Measurements from ENCODE around the gene LRRC37A3. TPM values are rescaled to one million over a fixed set of nuclear protein-coding genes. Genes with fewer than 3 reads are reported as not detected.
"Not testable (repeated sequence)": the region's sequence is repeated elsewhere in the genome, so short reads cannot be mapped to it uniquely, and the experiment has no call there.

LRRC37A3 gene
- total RNA-seq, 1 experiment from 2014 or later = 5.8 TPM

DNA sequence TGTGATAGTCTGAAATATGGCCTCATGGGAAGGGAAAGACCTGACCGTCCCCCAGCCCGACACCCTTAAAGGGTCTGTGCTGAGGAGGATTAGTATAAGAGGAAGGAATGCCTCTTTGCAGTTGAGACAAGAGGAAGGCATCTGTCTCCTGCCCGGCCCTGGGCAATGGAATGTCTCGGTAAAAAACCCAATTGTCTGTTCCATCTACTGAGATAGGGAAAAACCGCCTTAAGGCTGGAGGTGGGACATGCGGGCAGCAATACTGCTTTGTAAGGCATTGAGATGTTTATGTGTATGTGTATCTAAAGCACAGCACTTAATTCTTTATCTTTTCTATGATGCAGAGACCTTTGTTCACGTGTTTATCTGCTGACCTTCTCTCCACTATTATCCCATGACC, 11.1 kb upstream of the LRRC37A3 start:
- POLR2A ChIA-PET; H3K27me3 Mint-ChIP-seq (ENCODE audit: insufficient read depth, unreplicated experiment); H3K4me3 ChIP-seq (ENCODE audit: low read depth, low read length); DNase-seq; H3K36me3 ChIP-seq (ENCODE audit: control insufficient read depth, insufficient read depth, low read length); BruUV-seq (replicated peaks); H3K4me3 Mint-ChIP-seq (ENCODE audit: unreplicated experiment); intact Hi-C loops (cut with micrococcal nuclease; ENCODE audit: unreplicated experiment); H3K27ac Mint-ChIP-seq (ENCODE audit: unreplicated experiment); H3K36me3 Mint-ChIP-seq (ENCODE audit: insufficient read depth, unreplicated experiment); H3K27me3 ChIP-seq (replicated peaks; ENCODE audit: control insufficient read depth, insufficient read depth, low read length); H3K9me3 ChIP-seq; H3K4me1 Mint-ChIP-seq (ENCODE audit: low read depth, unreplicated experiment); CTCF ChIA-PET; H3K9me3 Mint-ChIP-seq (ENCODE audit: unreplicated experiment): not testable (repeated sequence)
- H3K4me1 ChIP-seq = 0 out of 2 replicates have a peak, but pooled peaks cover 14% of the 10 kb centered on the region

DNA sequence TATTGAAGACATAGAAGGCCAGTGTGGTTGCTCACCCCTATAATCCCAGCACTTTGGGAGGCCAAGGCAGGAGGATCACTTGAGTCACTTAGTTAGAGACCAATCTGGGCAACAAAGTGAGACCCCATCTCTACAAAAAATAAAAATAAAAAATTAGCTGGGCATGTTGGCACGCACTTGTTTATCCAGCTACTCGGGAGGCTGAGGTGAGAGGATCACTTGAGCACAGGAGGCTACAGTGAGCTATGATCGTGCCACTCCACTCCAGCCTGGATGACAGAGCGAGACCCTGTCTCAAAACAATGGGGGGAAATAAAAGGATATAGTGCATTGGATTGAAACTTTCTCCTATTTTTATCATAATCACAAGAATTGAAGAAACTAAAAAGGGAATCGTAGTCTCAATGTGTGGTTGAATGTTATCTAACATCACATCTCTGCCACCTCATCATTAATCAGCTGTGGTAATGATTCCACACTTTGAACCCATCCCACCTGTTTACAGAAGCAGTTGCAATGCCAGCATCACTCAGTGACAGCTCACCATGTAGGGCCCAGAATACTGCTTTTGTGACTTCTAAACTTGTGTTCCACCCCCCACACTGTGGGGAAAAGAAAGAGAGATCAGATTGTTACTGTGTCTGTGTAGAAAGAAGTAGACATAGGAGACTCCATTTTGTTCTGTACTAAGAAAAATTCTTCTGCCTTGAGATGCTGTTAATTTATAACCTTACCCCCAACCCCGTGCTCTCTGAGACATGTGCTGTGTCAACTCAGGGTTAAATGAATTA, 10.3 kb upstream of the LRRC37A3 start:
- H3K27ac Mint-ChIP-seq (ENCODE audit: unreplicated experiment); H3K4me1 Mint-ChIP-seq (ENCODE audit: low read depth, unreplicated experiment); H3K36me3 ChIP-seq (ENCODE audit: control insufficient read depth, insufficient read depth, low read length); H3K4me3 ChIP-seq (ENCODE audit: low read depth, low read length); H3K9me3 ChIP-seq; POLR2A ChIA-PET; H3K4me3 Mint-ChIP-seq (ENCODE audit: unreplicated experiment); H3K27me3 Mint-ChIP-seq (ENCODE audit: insufficient read depth, unreplicated experiment); DNase-seq; BruUV-seq (replicated peaks); intact Hi-C loops (cut with micrococcal nuclease; ENCODE audit: unreplicated experiment); H3K27me3 ChIP-seq (replicated peaks; ENCODE audit: control insufficient read depth, insufficient read depth, low read length); H3K36me3 Mint-ChIP-seq (ENCODE audit: insufficient read depth, unreplicated experiment); CTCF ChIA-PET; H3K9me3 Mint-ChIP-seq (ENCODE audit: unreplicated experiment): not testable (repeated sequence)
- H3K4me1 ChIP-seq = 0 out of 2 replicates have a peak, but pooled peaks cover 14% of the 10 kb centered on the region

DNA sequence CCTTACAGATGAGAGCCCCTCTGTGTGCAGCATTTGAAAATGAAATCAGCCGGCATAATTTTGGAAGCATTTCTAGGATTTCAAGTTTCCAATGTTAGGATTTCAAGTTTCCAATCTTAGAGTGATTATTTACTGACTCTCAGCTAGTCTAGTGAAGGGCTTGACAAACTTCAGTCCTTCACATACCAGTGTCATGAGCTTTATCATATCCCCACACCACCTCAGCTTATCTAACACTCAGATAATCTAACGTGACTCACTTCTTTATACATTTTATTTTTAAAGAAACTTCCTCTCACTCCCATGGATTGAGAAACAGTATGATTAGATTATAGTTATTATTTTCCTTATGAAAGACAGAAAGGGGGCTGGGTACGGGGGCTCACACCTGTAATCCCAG, 9.4 kb upstream of the LRRC37A3 start:
- BruUV-seq (replicated peaks); POLR2A ChIA-PET; H3K27ac Mint-ChIP-seq (ENCODE audit: unreplicated experiment); H3K9me3 Mint-ChIP-seq (ENCODE audit: unreplicated experiment); H3K27me3 Mint-ChIP-seq (ENCODE audit: insufficient read depth, unreplicated experiment); intact Hi-C loops (cut with micrococcal nuclease; ENCODE audit: unreplicated experiment); DNase-seq; H3K36me3 Mint-ChIP-seq (ENCODE audit: insufficient read depth, unreplicated experiment); H3K27me3 ChIP-seq (replicated peaks; ENCODE audit: control insufficient read depth, insufficient read depth, low read length); H3K4me3 ChIP-seq (ENCODE audit: low read depth, low read length); H3K4me3 Mint-ChIP-seq (ENCODE audit: unreplicated experiment); CTCF ChIA-PET; H3K4me1 Mint-ChIP-seq (ENCODE audit: low read depth, unreplicated experiment); H3K9me3 ChIP-seq; H3K36me3 ChIP-seq (ENCODE audit: control insufficient read depth, insufficient read depth, low read length): not testable (repeated sequence)
- H3K4me1 ChIP-seq = 0 out of 2 replicates have a peak, but pooled peaks cover 14% of the 10 kb centered on the region

DNA sequence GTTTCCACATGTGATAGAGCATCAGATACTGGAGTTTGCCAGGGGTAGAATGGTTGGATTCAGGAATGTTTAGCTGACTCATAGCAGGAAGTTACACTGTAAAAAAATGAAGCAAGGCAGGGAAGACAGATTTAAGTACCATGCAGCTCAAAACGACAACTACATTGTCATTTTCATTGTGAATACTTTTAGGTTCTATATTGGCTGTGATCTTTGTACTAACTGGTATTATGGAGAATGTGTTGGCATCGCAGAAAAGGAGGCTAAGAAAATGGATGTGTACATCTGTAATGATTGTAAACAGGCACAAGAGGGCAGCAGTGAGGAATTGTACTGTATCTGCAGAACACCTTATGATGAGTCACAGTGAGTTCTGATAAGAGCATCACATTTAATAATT, 8.2 kb upstream of the LRRC37A3 start:
- H3K4me3 ChIP-seq (ENCODE audit: low read depth, low read length); H3K27me3 Mint-ChIP-seq (ENCODE audit: insufficient read depth, unreplicated experiment); H3K9me3 Mint-ChIP-seq (ENCODE audit: unreplicated experiment); H3K4me1 Mint-ChIP-seq (ENCODE audit: low read depth, unreplicated experiment); POLR2A ChIA-PET; H3K36me3 ChIP-seq (ENCODE audit: control insufficient read depth, insufficient read depth, low read length); H3K27me3 ChIP-seq (replicated peaks; ENCODE audit: control insufficient read depth, insufficient read depth, low read length); H3K36me3 Mint-ChIP-seq (ENCODE audit: insufficient read depth, unreplicated experiment); intact Hi-C loops (cut with micrococcal nuclease; ENCODE audit: unreplicated experiment); BruUV-seq (replicated peaks); H3K9me3 ChIP-seq: not testable (repeated sequence)
- peak in 1 of 2 experiments; percentile 77 for DNase-seq
- H3K27ac Mint-ChIP-seq (ENCODE audit: unreplicated experiment) = peak overlapping the region; percentile 75
- peak overlapping the region; percentile 42 for H3K4me3 Mint-ChIP-seq (ENCODE audit: unreplicated experiment)
- TF ChIP-seq, protein P1, sequence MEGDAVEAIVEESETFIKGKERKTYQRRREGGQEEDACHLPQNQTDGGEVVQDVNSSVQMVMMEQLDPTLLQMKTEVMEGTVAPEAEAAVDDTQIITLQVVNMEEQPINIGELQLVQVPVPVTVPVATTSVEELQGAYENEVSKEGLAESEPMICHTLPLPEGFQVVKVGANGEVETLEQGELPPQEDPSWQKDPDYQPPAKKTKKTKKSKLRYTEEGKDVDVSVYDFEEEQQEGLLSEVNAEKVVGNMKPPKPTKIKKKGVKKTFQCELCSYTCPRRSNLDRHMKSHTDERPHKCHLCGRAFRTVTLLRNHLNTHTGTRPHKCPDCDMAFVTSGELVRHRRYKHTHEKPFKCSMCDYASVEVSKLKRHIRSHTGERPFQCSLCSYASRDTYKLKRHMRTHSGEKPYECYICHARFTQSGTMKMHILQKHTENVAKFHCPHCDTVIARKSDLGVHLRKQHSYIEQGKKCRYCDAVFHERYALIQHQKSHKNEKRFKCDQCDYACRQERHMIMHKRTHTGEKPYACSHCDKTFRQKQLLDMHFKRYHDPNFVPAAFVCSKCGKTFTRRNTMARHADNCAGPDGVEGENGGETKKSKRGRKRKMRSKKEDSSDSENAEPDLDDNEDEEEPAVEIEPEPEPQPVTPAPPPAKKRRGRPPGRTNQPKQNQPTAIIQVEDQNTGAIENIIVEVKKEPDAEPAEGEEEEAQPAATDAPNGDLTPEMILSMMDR (IDR thresholded peaks at IDR 0.05; ENCODE audit: insufficient read depth in 1 of 2, low read depth in 1 of 2, low read length in 1 of 2, severe bottlenecking in 1 of 2, unreplicated experiment in 1 of 2) = peak; percentile 16 to 67
- H3K4me1 ChIP-seq = 0 out of 2 replicates have a peak, but pooled peaks cover 14% of the 10 kb centered on the region
- CTCF ChIA-PET = interaction anchor here (0.6 kb wide), 1 partner anchor 166 kb away, joined by 3 read pairs; no protein-coding TSS in a partner anchor

DNA sequence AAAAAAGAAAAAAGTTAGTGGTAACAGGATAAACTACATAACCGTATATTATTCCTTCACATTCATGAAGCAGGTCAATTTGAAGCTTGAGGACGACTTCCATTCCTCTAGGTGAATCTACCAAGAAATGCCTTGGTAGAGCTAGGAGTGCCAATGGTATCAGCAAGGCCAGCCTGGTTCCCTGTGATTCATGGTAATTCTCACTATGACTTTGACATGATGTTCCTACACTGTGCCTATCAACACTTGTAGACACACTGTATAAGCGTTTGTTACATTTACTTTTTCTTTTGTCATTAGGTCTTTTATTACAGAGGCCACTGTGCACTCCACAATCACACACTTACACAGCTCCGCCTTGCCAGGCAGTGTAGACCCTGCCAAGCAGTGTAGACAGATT, 7.2 kb upstream of the LRRC37A3 start:
- H3K27me3 Mint-ChIP-seq (ENCODE audit: insufficient read depth, unreplicated experiment); H3K4me1 Mint-ChIP-seq (ENCODE audit: low read depth, unreplicated experiment); H3K36me3 ChIP-seq (ENCODE audit: control insufficient read depth, insufficient read depth, low read length); H3K9me3 ChIP-seq; H3K27ac Mint-ChIP-seq (ENCODE audit: unreplicated experiment); H3K4me3 ChIP-seq (ENCODE audit: low read depth, low read length); DNase-seq; H3K27me3 ChIP-seq (replicated peaks; ENCODE audit: control insufficient read depth, insufficient read depth, low read length); BruUV-seq (replicated peaks); H3K36me3 Mint-ChIP-seq (ENCODE audit: insufficient read depth, unreplicated experiment); H3K4me3 Mint-ChIP-seq (ENCODE audit: unreplicated experiment); intact Hi-C loops (cut with micrococcal nuclease; ENCODE audit: unreplicated experiment); POLR2A ChIA-PET; H3K9me3 Mint-ChIP-seq (ENCODE audit: unreplicated experiment): not testable (repeated sequence)
- CTCF ChIA-PET = interaction anchor here (0.6 kb wide), 1 partner anchor 59 kb away, joined by 5 read pairs; no protein-coding TSS in a partner anchor
- H3K4me1 ChIP-seq = 0 out of 2 replicates have a peak, but pooled peaks cover 14% of the 10 kb centered on the region

DNA sequence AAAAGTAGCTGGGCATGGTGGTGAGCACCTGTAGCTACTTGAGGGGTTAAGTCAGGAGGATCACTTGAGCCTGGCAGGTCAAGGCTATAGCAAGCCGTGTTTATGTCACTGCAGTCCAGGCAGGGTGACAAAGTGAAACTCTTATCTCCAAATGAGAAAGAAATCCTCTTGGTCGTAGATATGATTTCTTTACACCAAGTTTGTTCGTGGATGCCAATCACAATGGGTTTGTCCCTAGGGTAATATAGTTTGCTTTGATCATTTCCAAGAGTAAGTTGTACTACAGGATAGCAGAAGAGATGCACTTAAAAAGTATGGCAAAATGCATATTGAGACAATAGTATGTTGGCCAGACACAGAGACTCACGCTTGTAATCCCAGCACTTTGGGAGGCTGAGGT, 6.0 kb upstream of the LRRC37A3 start:
- H3K27me3 ChIP-seq (replicated peaks; ENCODE audit: control insufficient read depth, insufficient read depth, low read length); H3K4me3 Mint-ChIP-seq (ENCODE audit: unreplicated experiment); H3K27ac Mint-ChIP-seq (ENCODE audit: unreplicated experiment); CTCF ChIA-PET; H3K9me3 ChIP-seq; H3K27me3 Mint-ChIP-seq (ENCODE audit: insufficient read depth, unreplicated experiment); H3K36me3 Mint-ChIP-seq (ENCODE audit: insufficient read depth, unreplicated experiment); H3K4me3 ChIP-seq (ENCODE audit: low read depth, low read length); H3K9me3 Mint-ChIP-seq (ENCODE audit: unreplicated experiment); DNase-seq; intact Hi-C loops (cut with micrococcal nuclease; ENCODE audit: unreplicated experiment); H3K36me3 ChIP-seq (ENCODE audit: control insufficient read depth, insufficient read depth, low read length); H3K4me1 Mint-ChIP-seq (ENCODE audit: low read depth, unreplicated experiment); H3K4me1 ChIP-seq; POLR2A ChIA-PET; BruUV-seq (replicated peaks): not testable (repeated sequence)
